OCI-LY1 (cell line): ENCODE measurements around the gene IQCM.

ENCODE experiments used
- H2AFZ ChIP-seq: fragments of 200-600 bp; sonication (generic), shearing (Covaris generic); 2 replicates; pipeline ENCODE4 v1.6.0; 2014; ENCODE audit warnings: antibody characterized with exemption, mild to moderate bottlenecking, low read length
- H3F3A ChIP-seq: fragments of 200-600 bp; sonication (generic), shearing (Covaris generic); 2 replicates; pipeline ENCODE4 v1.6.0; 2014; ENCODE audit warnings: mild to moderate bottlenecking, antibody characterized with exemption, low read length, moderate library complexity; ENCODE audit not compliant: insufficient read depth
- H3K27ac ChIP-seq: fragments of 200-600 bp; sonication (generic); 2 replicates; pipeline ENCODE4 v1.5.1; 2014; ENCODE audit warnings: low read length, mixed run types, mild to moderate bottlenecking, low read depth; ENCODE audit not compliant: poor library complexity, severe bottlenecking
- H3K27me3 ChIP-seq: fragments of 200-600 bp; sonication (generic); 2 replicates; pipeline ENCODE4 v1.6.0; 2014; ENCODE audit warnings: antibody characterized with exemption, mild to moderate bottlenecking, low read length, moderate library complexity; ENCODE audit not compliant: insufficient read depth
- H3K36me3 ChIP-seq: fragments of 200-600 bp; sonication (generic); 2 replicates; pipeline ENCODE4 v1.6.1; 2014; ENCODE audit warnings: mild to moderate bottlenecking, antibody characterized with exemption, low read length, moderate library complexity, mixed read lengths; ENCODE audit not compliant: insufficient read depth
- H3K4me1 ChIP-seq: fragments of 200-600 bp; sonication (generic); 2 replicates; pipeline ENCODE4 v1.5.1; 2014; ENCODE audit warnings: mild to moderate bottlenecking, low read length, moderate library complexity; ENCODE audit not compliant: insufficient read depth, severe bottlenecking
- H3K4me2 ChIP-seq: fragments of 200-600 bp; sonication (generic), shearing (Covaris generic); 2 replicates; pipeline ENCODE4 v1.6.1; 2014; ENCODE audit warnings: low read length
- H3K4me3 ChIP-seq: fragments of 200-600 bp; sonication (generic); 2 replicates; pipeline ENCODE4 v1.5.1; 2014; ENCODE audit warnings: low read length, low read depth, mild to moderate bottlenecking, mixed read lengths; ENCODE audit not compliant: poor library complexity, severe bottlenecking
- H3K79me2 ChIP-seq: fragments of 200-600 bp; shearing (Covaris generic); 2 replicates; pipeline ENCODE4 v1.6.1; 2016; ENCODE audit warnings: mixed run types, low read length, mixed read lengths; ENCODE audit not compliant: insufficient read depth
- H3K9ac ChIP-seq: fragments of 200-600 bp; sonication (generic), shearing (Covaris generic); 2 replicates; pipeline ENCODE4 v1.6.1; 2014; ENCODE audit warnings: mild to moderate bottlenecking, low read length, mixed read lengths
- H3K9me2 ChIP-seq: fragments of 200-600 bp; sonication (generic), shearing (Covaris generic); 2 replicates; pipeline ENCODE4 v1.6.1; 2014; ENCODE audit warnings: low read depth, mild to moderate bottlenecking, low read length, mixed read lengths
- H3K9me3 ChIP-seq: fragments of 200-600 bp; shearing (Covaris generic); 2 replicates; pipeline ENCODE4 v1.6.1; 2014; ENCODE audit warnings: low read length, mixed read lengths
- H4K20me1 ChIP-seq: fragments of 200-600 bp; sonication (generic), shearing (Covaris generic); 2 replicates; pipeline ENCODE4 v1.6.0; 2016; ENCODE audit warnings: mild to moderate bottlenecking, low read length; ENCODE audit not compliant: insufficient read depth
- CTCF ChIP-seq: fragments of 200-600 bp; sonication (generic), shearing (Covaris generic); IDR thresholded peaks from 2 replicates; pipeline ENCODE4 v1.5.1; 2017; ENCODE audit warnings: mild to moderate bottlenecking, antibody characterized with exemption, low read length, moderate library complexity, mixed read lengths
- EZH2 ChIP-seq: fragments of 200-600 bp; sonication (generic), shearing (Covaris generic); IDR thresholded peaks from 2 replicates; pipeline ENCODE4 v1.8.0; 2017; ENCODE audit warnings: borderline replicate concordance, mixed run types, mild to moderate bottlenecking, antibody characterized with exemption, low read length, moderate library complexity, mixed read lengths

IQCM gene

GRCh38 chr4:149754526-149754925 lies 61.1 kb downstream of the IQCM start:
- no peaks in the 10 kb centered on the region for H3K27me3 ChIP-seq
- H3K4me3 ChIP-seq: no peak overlapping the region
- H3F3A ChIP-seq: no peaks in the 10 kb centered on the region
- H3K9me2 ChIP-seq: no peaks in the 10 kb centered on the region
- no peaks in the 10 kb centered on the region for H4K20me1 ChIP-seq
- H3K9ac ChIP-seq: no peak overlapping the region
- TF ChIP-seq EZH2 (no peak), CTCF (no peak)
- H3K27ac ChIP-seq: no peak overlapping the region
- H3K9me3 ChIP-seq: no peaks in the 10 kb centered on the region
- no peak overlapping the region for H3K4me2 ChIP-seq
- no peaks in the 10 kb centered on the region for H3K36me3 ChIP-seq
- H3K4me1 ChIP-seq: no peaks in the 10 kb centered on the region
- H2AFZ ChIP-seq: no peak overlapping the region
- H3K79me2 ChIP-seq: no peaks in the 10 kb centered on the region

GRCh38 chr4:149752729-149753128 lies 62.9 kb downstream of the IQCM start:
- no peak overlapping the region for H3K27ac ChIP-seq
- no peak for TF ChIP-seq EZH2
- no peak for TF ChIP-seq CTCF
- no peaks in the 10 kb centered on the region for H3K79me2 ChIP-seq
- H4K20me1 ChIP-seq: no peaks in the 10 kb centered on the region
- no peaks in the 10 kb centered on the region for H3K9me3 ChIP-seq
- H3K9ac ChIP-seq: no peak overlapping the region
- H3K4me2 ChIP-seq: no peak overlapping the region
- H3K4me1 ChIP-seq: no peaks in the 10 kb centered on the region
- no peaks in the 10 kb centered on the region for H3K27me3 ChIP-seq
- H3K9me2 ChIP-seq: no peaks in the 10 kb centered on the region
- no peaks in the 10 kb centered on the region for H3F3A ChIP-seq
- H2AFZ ChIP-seq: no peak overlapping the region
- H3K4me3 ChIP-seq: no peak overlapping the region
- H3K36me3 ChIP-seq: no peaks in the 10 kb centered on the region

DNA sequence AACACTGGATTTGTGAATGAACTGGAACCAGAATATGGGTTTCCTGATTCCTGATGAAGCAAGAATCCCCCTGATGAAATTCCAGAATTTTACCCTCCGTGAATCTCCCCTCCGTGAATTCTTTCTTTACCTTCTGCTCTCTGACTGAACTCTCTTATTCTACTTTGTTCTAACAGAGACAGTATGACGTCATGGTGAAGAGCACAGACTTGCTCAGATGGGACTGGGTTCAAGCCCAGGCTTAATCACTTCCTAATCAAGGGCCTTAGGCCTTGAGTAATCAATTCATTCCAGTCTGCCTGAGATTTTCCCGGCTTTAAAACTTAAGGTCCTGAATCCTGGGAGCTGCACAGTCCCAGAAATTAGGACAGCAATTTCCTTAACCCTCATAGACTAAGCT lies 64.5 kb downstream of the IQCM start:
- Histone ChIP-seq H2AFZ (no peak overlapping the region), H4K20me1 (no peaks in the 10 kb centered on the region), H3K4me3 (no peak overlapping the region), H3K9me3 (no peaks in the 10 kb centered on the region), H3K27ac (no peak overlapping the region), H3F3A (no peaks in the 10 kb centered on the region), H3K9ac (no peak overlapping the region), H3K79me2 (no peaks in the 10 kb centered on the region), H3K4me1 (no peaks in the 10 kb centered on the region), H3K27me3 (no peaks in the 10 kb centered on the region), H3K9me2 (no peaks in the 10 kb centered on the region), H3K4me2 (no peak overlapping the region), H3K36me3 (no peaks in the 10 kb centered on the region)
- TF ChIP-seq EZH2 (no peak), CTCF (no peak)
